Measurements from ENCODE around the gene ZBTB20.
"Not testable (repeated sequence)": the region's sequence is repeated elsewhere in the genome, so short reads cannot be mapped to it uniquely, and the experiment has no call there.

Gene ZBTB20

GRCh38 chr3:115147329-115148141 lies 447 bp upstream of the ZBTB20 start:
- DNase-seq: peak; percentile 91 to 100 (median 100)

- peak in 24 of 51 donors; percentile 1 to 76 (median 7) for DNase-seq
Observed at GRCh38 chr3:115146032-115146417, 1.1 kb downstream of the ZBTB20 start.

- DNase-seq: no peak
Observed at GRCh38 chr3:115141033-115141757, 5.9 kb downstream of the ZBTB20 start.

GRCh38 chr3:115139072-115139471 lies 8.0 kb downstream of the ZBTB20 start:
- DNase-seq: no peak

- no peak for DNase-seq
Observed at GRCh38 chr3:115134648-115135347, 12.3 kb downstream of the ZBTB20 start.

- no peak for DNase-seq
Observed at GRCh38 chr3:115127208-115127607, 19.9 kb downstream of the ZBTB20 start.

- DNase-seq: no peak
Observed at GRCh38 chr3:115120597-115120996, 26.5 kb downstream of the ZBTB20 start.

GRCh38 chr3:115113367-115113766 lies 33.7 kb downstream of the ZBTB20 start:
- DNase-seq: no peak

GRCh38 chr3:115111632-115112031 lies 35.5 kb downstream of the ZBTB20 start:
- DNase-seq: no peak

- DNase-seq: no peak
Observed at GRCh38 chr3:115110830-115111229, 36.3 kb downstream of the ZBTB20 start.

GRCh38 chr3:115110066-115110465 lies 37.0 kb downstream of the ZBTB20 start:
- not testable (repeated sequence) for DNase-seq

GRCh38 chr3:115108614-115109013 lies 38.5 kb downstream of the ZBTB20 start:
- no peak for DNase-seq

GRCh38 chr3:115102046-115102445 lies 45.0 kb downstream of the ZBTB20 start:
- no peak for DNase-seq

GRCh38 chr3:115100806-115101205 lies 46.3 kb downstream of the ZBTB20 start:
- peak in 1 of 51 donors; percentile 60 for DNase-seq

GRCh38 chr3:115099986-115100571 lies 47.0 kb downstream of the ZBTB20 start:
- DNase-seq: peak in 10 of 51 donors; percentile 12 to 76 (median 27)

GRCh38 chr3:115099134-115099985 lies 47.7 kb downstream of the ZBTB20 start:
- peak in 2 of 51 donors; percentile 8 to 67 for DNase-seq

- peak in 1 of 51 donors; percentile 40 for DNase-seq
Observed at GRCh38 chr3:115098354-115099073, 48.6 kb downstream of the ZBTB20 start.

GRCh38 chr3:115095236-115095635 lies 51.9 kb downstream of the ZBTB20 start:
- no peak for DNase-seq

GRCh38 chr3:115092220-115092791 lies 54.8 kb downstream of the ZBTB20 start:
- peak in 41 of 51 donors; percentile 9 to 92 (median 56) for DNase-seq

GRCh38 chr3:115090712-115091111 lies 56.4 kb downstream of the ZBTB20 start:
- no peak for DNase-seq

All from hypothalamus (tissue), 51 donors.